Measurements from ENCODE around the gene PNMA8A. TPM values are rescaled to one million over a fixed set of nuclear protein-coding genes. Genes with fewer than 3 reads are reported as not detected.

Gene PNMA8A, protein sequence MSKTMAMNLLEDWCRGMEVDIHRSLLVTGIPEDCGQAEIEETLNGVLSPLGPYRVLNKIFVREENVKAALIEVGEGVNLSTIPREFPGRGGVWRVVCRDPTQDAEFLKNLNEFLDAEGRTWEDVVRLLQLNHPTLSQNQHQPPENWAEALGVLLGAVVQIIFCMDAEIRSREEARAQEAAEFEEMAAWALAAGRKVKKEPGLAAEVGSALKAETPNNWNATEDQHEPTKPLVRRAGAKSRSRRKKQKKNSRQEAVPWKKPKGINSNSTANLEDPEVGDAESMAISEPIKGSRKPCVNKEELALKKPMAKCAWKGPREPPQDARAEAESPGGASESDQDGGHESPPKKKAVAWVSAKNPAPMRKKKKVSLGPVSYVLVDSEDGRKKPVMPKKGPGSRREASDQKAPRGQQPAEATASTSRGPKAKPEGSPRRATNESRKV
- total RNA-seq: under 1 TPM in 1 of 4 donors, not detected in 3; 0.38 TPM

DNA sequence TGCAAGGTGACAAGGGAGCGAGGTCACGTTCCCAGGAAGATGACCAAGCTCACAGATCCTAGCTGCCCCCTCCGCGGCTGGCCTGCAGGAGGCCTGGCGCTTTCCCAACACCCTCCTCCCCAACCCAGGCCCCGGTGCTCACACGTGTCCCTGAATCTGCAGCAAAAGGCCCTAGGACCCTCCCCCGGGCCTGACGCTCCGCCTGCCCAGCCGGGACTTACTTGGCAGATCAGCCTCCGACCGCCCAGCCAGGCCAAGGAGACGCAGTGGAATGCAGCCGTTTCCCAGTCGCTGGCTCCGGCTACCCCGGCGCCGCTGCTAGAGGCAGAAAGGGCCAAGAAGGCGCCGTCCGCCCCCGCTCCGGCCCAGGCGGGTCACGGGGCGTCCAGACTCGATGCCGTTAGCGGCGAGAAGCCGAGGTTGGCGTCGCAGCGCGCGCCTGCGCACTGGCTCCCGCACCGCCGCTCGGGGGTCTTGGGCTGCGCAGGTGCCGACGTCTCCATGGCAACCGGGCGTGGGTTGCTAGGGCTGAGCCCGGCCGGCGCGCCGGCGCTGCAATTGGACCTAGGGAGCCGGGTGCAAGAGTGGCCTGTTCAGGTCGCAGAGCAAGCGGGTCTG, at the start of gene PNMA8A:
TSS of gene PNMA8A (minus strand) at position 448 of the 618 bp plus-strand sequence. CDS start 528 bp downstream, outside the sequence.
- H3K4me1 ChIP-seq: peaks cover 4 to 21% (median 6%) of the 10 kb centered on the region in 3 donors
- peak within 1 kb of the TSS in 3 of 4 donors; percentile 1 to 56 (median 46) for H3K27ac ChIP-seq
- peaks cover 0 to 96% (median 6%) of the 10 kb centered on the region in 4 donors for H3K27me3 ChIP-seq
- H3K36me3 ChIP-seq: no peaks in the 10 kb centered on the region
- H3K9me3 ChIP-seq: no peaks in the 10 kb centered on the region
- WGBS, 2 donors: 53% methylated on average over 3 of the region's 57 CpGs; no CpG with 5 or more reads in 1 of the 2 donors
- intact Hi-C loops (cut with DNase I): no loop called here
- TF ChIP-seq POLR2A (IDR thresholded peaks at IDR 0.05): no peak
- TF ChIP-seq CTCF (IDR thresholded peaks at IDR 0.05): no peak
- no peak for DNase-seq
- H3K4me3 ChIP-seq: peak within 1 kb of the TSS; percentile 4 to 57 (median 20)

- 78 to 95% methylated on average over 5 to 6 of the region's 6 CpGs for WGBS, 2 donors
- Histone ChIP-seq H3K4me3 (no peak overlapping the region), H3K9me3 (no peaks in the 10 kb centered on the region), H3K27ac (no peak overlapping the region), H3K27me3 (peaks cover 0 to 5% (median 0%) of the 10 kb centered on the region in 4 donors), H3K36me3 (no peaks in the 10 kb centered on the region), H3K4me1 (no peaks in the 10 kb centered on the region)
- no peak for DNase-seq
- intact Hi-C loops (cut with DNase I): no loop called here
- TF ChIP-seq POLR2A (IDR thresholded peaks at IDR 0.05) (no peak), CTCF (IDR thresholded peaks at IDR 0.05) (no peak)
These were observed 49.3 kb upstream of the PNMA8A start for GRCh38 chr19:46520616-46521015.

- intact Hi-C loops (cut with DNase I): no loop called here
- Histone ChIP-seq H3K27ac (no peak overlapping the region), H3K4me1 (peaks cover 0 to 12% (median 4%) of the 10 kb centered on the region in 3 donors), H3K9me3 (no peaks in the 10 kb centered on the region), H3K4me3 (no peak overlapping the region), H3K36me3 (no peaks in the 10 kb centered on the region), H3K27me3 (peaks cover 0 to 24% (median 2%) of the 10 kb centered on the region in 4 donors)
- 83 to 95% methylated on average over 4 to 6 of the region's 6 CpGs for WGBS, 2 donors
- DNase-seq: no peak
- TF ChIP-seq POLR2A (IDR thresholded peaks at IDR 0.05) (no peak), CTCF (IDR thresholded peaks at IDR 0.05) (no peak)
These were observed 46.1 kb upstream of the PNMA8A start for GRCh38 chr19:46517471-46517870.

DNA sequence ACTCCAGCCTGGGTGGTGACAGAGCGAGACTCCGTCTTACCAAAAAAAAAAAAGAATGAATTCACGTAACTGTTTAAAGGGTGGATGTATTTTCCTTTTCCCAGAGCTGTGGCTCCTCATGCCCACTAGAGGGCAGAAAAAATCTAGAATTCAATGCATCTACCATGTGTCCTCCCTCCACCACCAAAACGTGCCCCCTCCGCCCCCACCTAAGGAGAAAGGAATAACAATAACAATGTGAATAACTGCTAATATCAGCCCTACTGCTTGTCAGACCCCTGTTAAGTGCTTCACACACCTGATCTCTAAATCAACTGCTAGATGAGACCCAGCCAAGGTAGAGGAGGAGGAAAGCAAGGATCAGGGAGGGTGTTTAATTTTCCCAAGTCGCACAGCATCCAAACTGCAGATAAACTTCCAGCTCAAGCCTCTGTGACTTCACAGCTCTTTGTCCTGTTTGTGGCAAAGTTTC, 44.6 kb upstream of the PNMA8A start:
- no peak overlapping the region for H3K27ac ChIP-seq
- H3K36me3 ChIP-seq: no peaks in the 10 kb centered on the region
- TF ChIP-seq CTCF (IDR thresholded peaks at IDR 0.05) (peak in 5 of 6 experiments; percentile 43 to 60 (median 51)), POLR2A (IDR thresholded peaks at IDR 0.05) (no peak)
- intact Hi-C loops (cut with DNase I): no loop called here
- H3K4me3 ChIP-seq: no peak overlapping the region
- no peak for DNase-seq
- H3K27me3 ChIP-seq: peaks cover 0 to 24% (median 2%) of the 10 kb centered on the region in 4 donors
- peaks cover 0 to 12% (median 4%) of the 10 kb centered on the region in 3 donors for H3K4me1 ChIP-seq
- H3K9me3 ChIP-seq: no peaks in the 10 kb centered on the region
- WGBS, 2 donors: 17 to 18% methylated on average over 6 of the region's 6 CpGs

- TF ChIP-seq CTCF (IDR thresholded peaks at IDR 0.05): no peak
- no peak overlapping the region for H3K4me3 ChIP-seq
- peaks cover 0 to 12% (median 4%) of the 10 kb centered on the region in 3 donors for H3K4me1 ChIP-seq
- no peak for DNase-seq
- H3K27ac ChIP-seq: no peak overlapping the region
- 100% methylated on average over 1 of the region's 3 CpGs; no CpG with 5 or more reads in 1 of the 2 donors for WGBS, 2 donors
- H3K9me3 ChIP-seq: no peaks in the 10 kb centered on the region
- H3K27me3 ChIP-seq: peaks cover 0 to 24% (median 2%) of the 10 kb centered on the region in 4 donors
- no peaks in the 10 kb centered on the region for H3K36me3 ChIP-seq
- intact Hi-C loops (cut with DNase I): no loop called here
These were observed 43.9 kb upstream of the PNMA8A start for GRCh38 chr19:46515290-46515609.

Data from esophagus squamous epithelium (tissue), 5 donors.